Inflammatory macrophage (primary cell): ENCODE results near the gene DUSP22.

Experiments
- DNase-seq, 2 donors: peaks; one replicate each; pipeline ENCODE4 v3.0.0-alpha.2; 2020 to 2022
- total RNA-seq, 18 experiments: gene quantifications; one replicate each; lab custom pipeline; 2026; ENCODE audit warnings: mixed read lengths in 6 of 18, inconsistent platforms in 2 of 18; lab: John Stamatoyannopoulos, UW

DUSP22 gene
- total RNA-seq = 20.3 to 44.1 (median 28.6) reads per million in 18 experiments

- DNase-seq = peak; percentile 95 to 97
Observed at GRCh38 chr6:291697-292505, at the start of gene DUSP22. DUSP22 (plus strand) TSS chr6:292487; CDS start chr6:292540, 53 bp downstream.

GRCh38 chr6:246352-246751 lies 45.9 kb upstream of the DUSP22 start:
- peak; percentile 90 to 92 for DNase-seq

GRCh38 chr6:247351-247750 lies 44.9 kb upstream of the DUSP22 start:
- no peak for DNase-seq

- peak; percentile 30 to 53 for DNase-seq
Observed at GRCh38 chr6:248046-248445, 44.2 kb upstream of the DUSP22 start.

GRCh38 chr6:250676-251075 lies 41.6 kb upstream of the DUSP22 start:
- no peak for DNase-seq

GRCh38 chr6:251920-252319 lies 40.4 kb upstream of the DUSP22 start:
- peak; percentile 35 to 41 for DNase-seq

GRCh38 chr6:252775-253535 lies 39.3 kb upstream of the DUSP22 start:
- peak; percentile 60 to 68 for DNase-seq

GRCh38 chr6:254016-254415 lies 38.3 kb upstream of the DUSP22 start:
- DNase-seq = no peak

- no peak for DNase-seq
Observed at GRCh38 chr6:255041-255750, 37.1 kb upstream of the DUSP22 start.

GRCh38 chr6:255751-256083 lies 36.6 kb upstream of the DUSP22 start:
- DNase-seq = peak; percentile 77 to 83

GRCh38 chr6:256169-256568 lies 36.1 kb upstream of the DUSP22 start:
- no peak for DNase-seq

- DNase-seq = peak; percentile 87 to 91
Observed at GRCh38 chr6:257031-257725, 35.1 kb upstream of the DUSP22 start.

GRCh38 chr6:257774-258173 lies 34.5 kb upstream of the DUSP22 start:
- DNase-seq = no peak

GRCh38 chr6:259316-259715 lies 33.0 kb upstream of the DUSP22 start:
- no peak for DNase-seq

GRCh38 chr6:259901-260508 lies 32.3 kb upstream of the DUSP22 start:
- no peak for DNase-seq

- DNase-seq = no peak
Observed at GRCh38 chr6:264626-265025, 27.7 kb upstream of the DUSP22 start.

- DNase-seq = peak; percentile 35 to 57
Observed at GRCh38 chr6:268394-268935, 23.8 kb upstream of the DUSP22 start.

GRCh38 chr6:273551-274058 lies 18.7 kb upstream of the DUSP22 start:
- DNase-seq = no peak

GRCh38 chr6:277746-278145 lies 14.5 kb upstream of the DUSP22 start:
- no peak for DNase-seq

GRCh38 chr6:278494-278893 lies 13.8 kb upstream of the DUSP22 start:
- DNase-seq = no peak

- no peak for DNase-seq
Observed at GRCh38 chr6:279341-280029, 12.8 kb upstream of the DUSP22 start.
